GM18873 (cell line): ENCODE measurements around the gene DUSP2.
"Not testable (repeated sequence)": the region's sequence is repeated elsewhere in the genome, so short reads cannot be mapped to it uniquely, and the experiment has no call there.

Experiments
- ATAC-seq: cut with Tn5 transposase; IDR thresholded peaks from one replicate; pipeline ENCODE4 v1.9.1; 2021; ENCODE audit warnings: mild to moderate bottlenecking, moderate library complexity, moderate number of reproducible peaks; ENCODE audit not compliant: unreplicated experiment, low FRiP score

Gene DUSP2

DNA sequence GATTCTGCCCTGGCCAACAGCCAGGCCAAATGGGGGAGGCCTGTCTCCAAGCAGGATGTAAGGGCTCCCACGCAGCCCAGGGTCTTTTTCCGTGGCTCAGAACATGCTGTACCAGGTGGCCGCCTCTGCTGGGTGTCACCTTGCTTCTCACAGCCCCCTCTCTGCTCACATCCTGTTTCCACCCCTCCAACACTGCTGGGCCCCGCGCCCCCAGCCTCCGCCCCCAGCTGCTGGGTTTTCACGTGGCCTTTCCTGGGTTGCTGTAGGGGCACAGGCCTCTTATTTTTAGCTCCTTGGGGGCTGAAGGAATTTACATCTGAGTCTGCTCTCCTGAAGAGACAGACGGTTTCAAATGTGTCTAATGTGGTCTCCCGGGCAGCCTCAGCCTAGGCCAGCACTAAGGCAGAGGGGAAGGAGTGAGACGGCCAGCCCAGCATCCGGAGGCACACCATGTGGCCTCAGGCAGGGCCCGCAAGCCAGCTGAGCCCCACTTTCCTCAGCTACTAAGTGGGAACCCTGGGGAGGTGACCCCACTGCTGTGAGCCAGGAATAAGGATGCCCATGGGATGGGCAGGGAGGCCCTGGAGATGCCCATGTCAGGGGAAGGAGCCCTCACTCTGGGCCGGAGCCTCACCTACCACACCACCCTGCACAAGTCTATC is 18.7 kb upstream of the DUSP2 start:
- peak; percentile 39 for ATAC-seq

DNA sequence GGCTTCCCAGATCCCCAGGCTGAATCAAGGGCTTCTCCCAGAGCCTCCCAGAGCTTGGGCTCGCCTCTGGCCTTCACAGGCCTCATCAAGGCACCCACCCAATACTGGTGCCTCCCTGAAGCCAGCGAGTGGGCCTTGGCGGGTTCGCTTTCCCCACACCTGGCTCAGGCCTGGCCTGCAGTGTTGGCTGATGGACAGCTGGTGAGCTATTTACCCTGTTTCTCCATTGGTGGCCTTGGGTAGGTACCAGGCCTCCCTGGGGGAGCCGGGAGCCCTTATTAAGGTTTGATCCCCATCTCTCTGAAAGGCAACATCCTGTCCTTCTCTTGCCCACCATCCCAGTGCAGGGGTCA is 18.2 kb upstream of the DUSP2 start:
- ATAC-seq: peak; percentile 4

DNA sequence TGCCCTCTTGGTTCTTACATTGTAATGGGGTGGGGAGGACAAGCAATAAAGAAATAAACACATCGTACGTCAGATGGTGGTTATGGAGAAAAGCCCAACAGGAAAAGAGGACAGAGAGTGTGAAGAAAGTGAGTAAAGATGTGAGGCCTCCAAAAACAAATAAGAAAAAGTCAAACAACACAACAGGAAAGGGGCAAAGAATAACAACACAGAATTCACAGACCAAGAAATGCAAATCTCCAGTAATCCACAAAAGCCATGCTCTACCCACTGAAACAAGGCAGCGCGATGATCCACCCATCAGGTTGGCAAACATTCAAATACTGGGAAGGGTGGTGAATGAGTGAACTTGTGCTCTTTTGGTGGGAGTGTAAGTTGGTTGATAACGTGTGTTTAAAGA is 16.7 kb upstream of the DUSP2 start:
- ATAC-seq: no peak

DNA sequence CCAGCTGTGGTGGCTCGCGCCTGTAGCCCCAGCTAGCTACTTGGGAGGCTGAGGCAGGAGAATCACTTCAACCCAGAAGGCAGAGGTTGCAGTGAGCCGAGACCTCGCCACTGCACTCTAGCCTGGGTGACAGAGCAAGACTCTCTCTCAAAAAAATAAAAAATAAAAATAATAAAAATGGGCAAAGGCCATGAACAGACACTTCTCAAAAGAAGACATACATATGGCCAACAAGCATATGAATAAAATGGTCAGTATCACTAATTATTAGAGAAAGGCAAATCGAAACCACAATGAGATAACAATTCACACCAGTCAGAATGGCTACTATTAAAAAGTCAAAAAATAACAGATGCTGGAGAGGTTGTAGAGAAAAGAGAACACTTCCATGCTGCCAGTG is 15.1 kb upstream of the DUSP2 start:
- ATAC-seq: not testable (repeated sequence)

DNA sequence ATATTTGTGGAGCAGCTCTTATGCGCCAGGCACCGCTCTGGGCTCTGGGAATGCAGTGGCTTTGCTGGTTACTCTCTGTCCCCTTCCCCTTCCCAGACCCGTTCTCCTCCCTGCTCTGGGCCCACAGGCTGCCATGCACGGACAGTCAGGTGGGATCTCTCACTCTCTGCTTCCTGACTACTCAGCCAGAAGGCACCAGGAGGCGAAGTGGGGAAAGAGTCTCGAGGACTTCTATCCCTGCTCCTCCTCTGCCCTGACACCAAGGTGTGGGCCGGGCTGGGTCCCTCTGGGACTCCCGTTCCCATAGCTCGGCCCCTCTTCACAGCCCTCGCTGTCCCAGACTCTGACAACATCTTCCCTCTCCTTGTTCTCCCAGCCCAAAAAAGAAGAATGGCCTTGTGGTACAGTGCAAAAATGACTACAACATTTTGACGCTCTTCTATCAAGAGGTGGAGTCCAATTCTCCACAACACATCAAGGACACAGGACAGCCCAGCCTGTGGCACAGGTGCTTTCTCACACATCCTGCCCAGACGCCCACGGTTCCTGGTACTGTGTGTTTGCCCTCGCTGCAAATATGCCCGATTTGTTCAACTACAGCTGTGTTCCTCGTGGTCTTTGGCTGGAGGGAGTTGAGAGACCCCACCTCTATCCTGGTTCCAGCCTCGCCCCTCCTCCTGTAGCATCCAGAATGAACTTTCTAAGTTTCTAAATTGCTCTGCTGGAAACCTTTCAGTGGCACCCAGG is 14.0 kb upstream of the DUSP2 start:
- ATAC-seq: no peak

DNA sequence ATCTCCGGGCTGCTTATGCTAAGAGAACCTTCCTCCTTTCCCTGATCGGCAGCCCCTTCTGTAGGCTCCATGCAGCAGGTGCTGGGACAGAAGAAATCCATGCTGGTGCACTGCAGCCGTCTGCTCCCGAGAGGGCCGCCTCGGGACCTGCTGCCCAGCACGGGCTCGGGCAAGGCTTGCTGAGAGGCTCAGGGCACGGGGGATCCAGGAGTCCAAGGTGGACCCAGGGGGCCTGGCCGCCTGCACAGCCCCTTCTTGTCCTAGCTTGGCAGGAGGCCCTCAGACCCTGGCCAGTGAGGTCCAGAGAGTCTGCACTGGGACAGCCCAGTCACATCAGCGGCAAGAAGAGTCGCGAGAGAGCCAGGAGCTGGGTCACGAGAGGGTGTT is 13.3 kb upstream of the DUSP2 start:
- ATAC-seq: no peak

DNA sequence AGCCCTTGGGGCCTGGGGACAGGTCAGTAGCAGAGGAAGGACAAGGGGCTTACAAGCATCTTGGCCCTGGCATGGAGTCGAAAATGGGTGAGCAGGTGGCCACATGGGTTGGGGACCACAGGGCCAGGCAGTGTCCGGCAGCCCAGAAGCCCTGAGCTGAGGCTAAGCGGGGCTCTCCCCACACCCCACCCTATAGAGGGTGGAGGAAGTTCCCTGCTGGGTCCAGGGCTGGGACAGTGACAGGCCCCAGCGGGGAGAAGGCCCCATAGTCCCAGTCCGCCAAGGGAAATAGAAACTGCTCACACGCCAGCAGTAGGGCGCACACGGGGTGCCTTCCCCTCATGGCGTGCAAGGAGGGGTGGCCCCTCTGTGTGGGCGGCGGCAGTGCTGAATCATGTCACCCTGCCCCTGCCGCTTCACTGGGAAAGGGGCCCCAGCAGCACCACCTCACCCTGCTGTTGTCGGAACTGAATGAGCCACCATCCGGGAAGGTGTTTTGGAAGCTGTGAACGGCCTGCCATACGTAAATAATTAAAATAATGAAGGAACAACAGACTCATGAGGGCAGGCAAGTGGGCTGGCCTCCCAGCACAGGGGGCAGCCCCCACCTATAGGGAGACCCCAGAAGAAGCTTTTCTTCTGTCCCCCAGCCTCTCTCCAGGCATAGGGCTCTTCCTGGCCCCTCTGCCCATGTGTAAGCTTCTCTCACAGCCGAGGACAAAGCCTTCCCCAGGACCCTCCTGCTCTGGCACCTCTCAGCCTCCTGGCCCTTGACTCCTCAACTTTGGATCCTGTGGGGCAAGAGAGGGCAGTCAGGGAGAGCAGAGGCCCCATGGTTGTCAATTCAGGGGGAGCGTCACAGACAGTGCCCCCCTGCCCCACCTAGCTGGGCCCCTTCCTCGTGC is 12.7 kb upstream of the DUSP2 start:
- ATAC-seq: peak; percentile 44

DNA sequence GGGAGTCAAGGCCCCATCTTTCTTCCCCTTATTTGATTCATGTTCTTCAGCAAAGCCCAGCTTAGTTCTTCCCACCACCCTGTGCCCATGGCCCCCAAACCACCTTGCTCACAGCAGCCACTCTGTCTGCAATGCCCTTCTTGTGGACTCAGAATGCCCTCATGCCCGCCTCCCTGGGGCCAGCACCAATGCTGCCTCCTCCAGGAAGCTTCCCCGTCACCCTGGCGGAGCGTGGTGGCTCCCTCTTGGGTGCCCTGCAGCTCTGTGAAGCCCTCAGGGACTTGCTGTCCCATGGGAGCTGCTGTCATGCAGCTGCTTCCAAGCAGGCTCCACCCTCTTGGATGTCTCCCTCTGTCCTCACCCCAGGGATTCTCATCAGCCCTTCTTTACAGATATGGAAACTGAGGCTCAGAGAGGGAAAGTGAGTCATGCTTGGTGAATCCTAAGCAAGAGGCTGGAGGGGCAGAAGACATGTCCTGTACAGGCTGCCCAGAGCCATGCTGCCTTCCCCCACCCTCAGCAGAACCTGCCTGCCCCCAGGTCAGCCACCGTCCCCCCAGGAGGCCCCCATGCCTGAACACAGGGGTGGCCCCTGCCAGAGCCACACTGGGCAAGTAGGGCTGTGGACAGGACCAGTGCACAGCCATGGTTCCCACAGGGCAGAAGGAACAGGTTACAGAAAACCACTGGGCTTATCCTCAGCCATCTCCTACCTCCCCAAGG is 11.8 kb upstream of the DUSP2 start:
- ATAC-seq: peak; percentile 33

DNA sequence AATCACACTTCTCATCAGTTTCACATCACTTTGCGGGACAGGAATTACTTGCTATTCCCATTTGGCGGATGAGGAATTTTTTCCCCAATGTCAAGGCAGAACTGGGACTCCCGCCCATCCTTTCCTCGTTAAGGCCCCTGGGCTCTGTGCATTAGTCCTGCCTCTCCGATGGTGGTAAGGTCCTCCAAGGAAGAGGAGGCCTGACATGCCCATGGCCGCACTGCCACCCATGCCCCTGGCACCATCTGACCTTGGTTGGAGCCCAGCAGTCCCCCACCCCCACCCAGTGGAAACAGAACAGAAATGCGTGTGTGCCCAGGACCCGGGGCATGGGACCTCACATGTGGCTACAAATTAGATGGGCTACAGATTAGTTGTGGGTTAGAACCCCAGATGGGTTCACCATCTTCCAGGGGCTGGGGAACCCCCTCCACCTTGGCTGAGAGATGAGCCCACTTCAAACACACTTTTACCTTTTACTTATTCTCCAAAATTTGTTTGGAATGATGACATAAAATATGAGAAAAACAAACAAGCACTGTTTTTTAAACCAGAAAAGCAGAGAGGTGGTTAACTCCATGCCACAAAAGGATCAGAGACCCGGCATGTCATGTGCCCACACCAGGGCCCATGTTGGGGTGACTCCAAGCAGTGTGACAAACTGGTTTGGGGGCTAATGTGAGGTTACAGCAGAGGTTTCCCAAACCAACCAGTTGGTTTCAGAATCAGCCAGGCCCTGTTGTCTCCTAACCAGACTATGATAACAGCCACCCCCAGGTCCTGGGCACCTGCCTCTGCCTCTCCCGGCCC is 11.0 kb upstream of the DUSP2 start:
- ATAC-seq: no peak

DNA sequence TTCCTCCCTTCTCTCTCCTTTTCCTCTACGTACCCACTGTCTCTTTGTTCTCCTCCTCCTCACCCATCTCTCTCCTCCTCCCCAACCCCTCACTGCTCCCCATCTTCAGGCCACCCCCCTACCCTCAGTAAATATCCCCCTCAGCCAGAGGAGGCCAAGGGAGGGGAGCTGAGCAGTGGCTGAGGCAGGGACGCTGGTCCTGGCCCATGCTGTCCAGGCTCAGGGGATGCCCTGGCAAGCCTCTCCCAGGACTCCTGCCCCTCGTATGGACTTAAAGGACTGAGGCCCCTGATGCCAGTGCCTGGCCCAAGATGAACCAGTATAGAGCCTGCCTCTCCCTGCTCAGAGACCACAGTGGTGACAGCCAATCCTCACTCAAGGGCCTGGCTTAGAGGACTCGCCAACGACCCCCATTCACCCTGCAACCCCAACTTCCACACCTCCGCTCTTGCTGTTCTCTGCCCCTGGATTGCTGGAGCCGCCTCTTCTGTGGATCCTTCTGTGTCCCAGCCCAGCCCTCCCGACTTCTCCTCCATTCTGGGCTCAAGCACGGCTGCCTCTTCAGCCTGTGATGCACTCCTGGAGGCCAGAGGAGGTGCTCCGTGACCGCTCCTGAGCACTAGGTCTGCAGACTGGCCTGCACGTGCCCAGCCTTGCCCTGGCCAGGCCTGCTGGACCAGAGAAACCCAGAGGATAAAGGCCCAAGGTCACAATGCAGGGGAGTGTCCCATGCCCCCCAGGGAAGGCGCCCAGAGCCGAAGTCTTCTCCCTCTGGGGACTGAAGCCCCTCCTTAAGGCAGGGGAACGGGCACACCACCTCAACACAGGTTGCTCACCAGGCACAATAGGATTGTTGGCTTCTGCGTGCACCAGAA is 9.5 kb upstream of the DUSP2 start:
- no peak for ATAC-seq

DNA sequence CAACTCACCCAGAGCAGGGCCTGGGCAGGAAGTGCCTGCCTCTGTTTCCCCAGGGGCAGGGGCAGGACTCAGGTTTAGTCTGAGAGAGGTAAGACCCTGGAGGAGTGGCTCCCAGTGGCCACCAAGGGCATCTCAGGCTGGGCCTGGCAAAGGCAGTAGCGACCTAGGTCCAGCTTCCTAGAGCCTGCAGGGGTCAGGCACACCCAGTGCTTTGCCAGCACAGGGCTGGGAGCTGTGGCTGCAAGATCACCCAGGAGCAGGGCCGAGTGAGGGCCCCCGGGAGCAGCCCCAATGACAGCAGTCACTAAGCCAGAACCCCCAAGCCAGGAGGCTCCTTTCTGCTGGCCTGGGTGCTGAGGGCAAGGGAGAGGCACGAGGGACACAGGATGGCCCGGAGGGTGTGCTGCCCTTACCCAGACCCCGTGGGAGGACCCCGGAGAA is 8.8 kb upstream of the DUSP2 start:
- no peak for ATAC-seq

DNA sequence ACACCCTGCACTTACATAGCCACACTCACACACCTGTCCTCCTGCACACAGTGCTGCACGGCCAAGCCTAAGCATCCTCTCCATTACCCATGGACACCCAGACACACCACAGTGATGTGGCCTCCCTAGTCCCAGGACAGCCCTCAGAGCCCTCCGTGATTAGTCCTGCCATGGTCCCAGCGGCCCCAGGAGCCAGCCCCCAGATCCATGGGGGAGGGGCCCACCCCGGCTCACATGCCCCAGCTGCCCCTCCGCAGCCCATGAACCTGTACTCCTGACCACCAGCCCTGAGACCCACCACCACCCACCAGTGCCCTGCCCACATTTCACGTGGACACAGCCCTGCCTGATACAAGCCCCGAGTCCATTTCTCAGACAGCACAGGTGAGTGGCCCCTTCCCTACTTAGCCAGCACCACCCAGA is 8.1 kb upstream of the DUSP2 start:
- no peak for ATAC-seq

DNA sequence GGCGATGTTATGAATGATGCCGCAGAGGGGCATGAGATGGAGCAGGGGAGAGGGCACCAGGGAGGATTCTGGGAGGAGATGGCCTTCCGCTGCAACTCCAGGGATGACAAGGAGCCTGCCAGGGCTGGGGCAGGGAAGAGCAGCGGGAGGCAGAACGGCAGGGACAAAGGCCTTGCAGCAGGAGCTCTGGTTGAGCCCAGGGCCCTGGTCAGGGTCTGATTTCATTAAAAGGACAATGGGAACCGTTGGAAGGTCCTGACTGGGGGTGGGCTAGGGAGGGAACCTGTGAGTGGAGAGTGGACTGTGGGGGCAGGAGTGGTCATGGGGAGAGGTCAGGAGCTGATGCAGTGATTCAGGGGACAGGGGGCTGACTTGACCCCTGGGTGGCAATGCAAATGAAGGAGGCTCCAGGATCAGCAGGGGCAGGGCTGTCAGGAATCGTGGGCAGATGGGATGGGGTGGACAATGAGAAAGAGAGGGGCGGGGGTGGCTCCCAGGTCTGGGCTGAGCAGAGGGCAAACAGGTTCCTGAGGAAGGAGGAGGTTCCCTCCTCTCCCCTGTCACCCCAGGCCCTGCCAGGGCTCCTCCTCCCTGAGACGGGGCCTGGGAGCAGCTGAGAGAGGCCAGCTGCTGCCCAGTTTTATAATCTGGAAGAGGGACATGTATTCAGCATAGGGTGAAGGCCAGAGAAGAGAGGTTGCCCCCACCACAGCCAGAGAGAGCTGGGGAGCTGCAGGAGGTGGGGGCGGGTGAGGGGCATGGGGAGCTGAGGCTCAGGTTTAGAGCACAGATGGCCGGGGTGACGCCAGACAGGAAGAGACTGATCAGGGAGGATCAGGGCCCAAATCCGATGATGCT is 7.3 kb upstream of the DUSP2 start:
- no peak for ATAC-seq

DNA sequence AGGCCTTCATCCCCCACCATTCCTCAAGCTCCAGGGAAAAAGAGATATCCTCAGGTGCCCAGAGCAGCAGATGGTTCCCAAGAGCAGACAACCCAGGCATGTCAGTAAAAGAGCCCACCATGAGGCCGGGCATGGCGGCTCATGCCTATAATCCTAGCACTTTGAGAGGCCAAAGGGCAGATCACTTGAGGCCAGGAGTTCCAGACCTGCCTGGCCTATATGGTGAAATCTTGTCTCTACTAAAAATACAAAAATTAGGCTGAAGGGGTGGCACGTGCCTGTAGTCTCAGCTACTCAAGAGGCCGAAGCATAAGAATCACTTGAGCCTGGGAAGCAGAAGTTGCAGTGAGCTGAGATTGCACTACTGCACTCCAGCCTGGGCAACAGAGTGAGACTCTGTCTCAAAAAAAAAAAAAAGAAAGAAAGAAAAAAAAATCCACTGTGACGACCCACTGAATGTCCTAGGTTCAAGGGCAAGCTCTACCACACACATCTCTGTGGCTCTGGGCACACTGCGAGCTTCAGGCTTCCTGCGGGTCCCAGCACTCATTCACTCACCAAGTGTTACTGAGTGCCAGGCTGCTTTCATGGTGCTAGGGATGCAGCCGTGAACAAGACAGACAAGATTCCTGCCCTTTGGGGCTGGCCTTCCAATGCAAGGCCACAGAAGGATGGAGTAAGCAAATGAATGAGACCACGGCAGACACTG is 6.5 kb upstream of the DUSP2 start:
- ATAC-seq: no peak

DNA sequence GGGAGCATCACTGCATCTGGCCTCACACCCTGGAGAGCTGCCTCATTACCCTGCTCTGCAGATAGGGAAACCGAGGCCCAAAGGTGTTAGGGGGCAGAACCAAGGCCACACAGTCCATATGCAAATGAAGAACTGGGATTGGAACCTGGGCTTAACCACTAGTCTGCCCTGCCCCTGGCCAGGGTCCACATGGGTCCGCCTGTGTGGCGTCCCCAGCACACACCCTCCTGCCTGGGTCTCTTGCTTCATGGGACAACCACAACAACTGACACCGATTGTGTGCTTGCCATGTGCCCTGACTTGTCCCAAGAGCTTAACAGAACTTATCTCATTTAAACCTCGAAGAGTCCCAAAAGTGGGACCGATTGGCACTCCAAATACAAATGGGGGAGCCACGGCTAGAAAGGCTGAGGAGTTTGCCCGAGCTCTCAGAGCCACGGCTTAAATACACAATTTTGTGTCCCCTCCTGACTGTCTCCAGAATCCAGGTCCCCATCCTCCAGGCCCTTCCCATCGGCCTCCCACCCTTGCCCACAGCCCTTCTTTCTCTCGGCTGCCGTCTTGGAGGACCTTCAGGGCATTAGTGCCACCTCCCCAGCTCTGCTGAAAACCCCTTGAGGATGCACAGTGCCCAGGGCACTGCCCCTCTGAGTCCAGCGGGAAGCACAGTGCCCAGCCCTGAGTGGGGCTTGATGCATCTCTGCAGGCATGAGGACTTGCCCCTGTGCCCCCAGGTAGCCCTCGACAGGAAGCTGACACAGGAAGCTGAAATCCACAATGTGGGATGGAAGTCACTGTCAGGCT is 5.8 kb upstream of the DUSP2 start:
- no peak for ATAC-seq

DNA sequence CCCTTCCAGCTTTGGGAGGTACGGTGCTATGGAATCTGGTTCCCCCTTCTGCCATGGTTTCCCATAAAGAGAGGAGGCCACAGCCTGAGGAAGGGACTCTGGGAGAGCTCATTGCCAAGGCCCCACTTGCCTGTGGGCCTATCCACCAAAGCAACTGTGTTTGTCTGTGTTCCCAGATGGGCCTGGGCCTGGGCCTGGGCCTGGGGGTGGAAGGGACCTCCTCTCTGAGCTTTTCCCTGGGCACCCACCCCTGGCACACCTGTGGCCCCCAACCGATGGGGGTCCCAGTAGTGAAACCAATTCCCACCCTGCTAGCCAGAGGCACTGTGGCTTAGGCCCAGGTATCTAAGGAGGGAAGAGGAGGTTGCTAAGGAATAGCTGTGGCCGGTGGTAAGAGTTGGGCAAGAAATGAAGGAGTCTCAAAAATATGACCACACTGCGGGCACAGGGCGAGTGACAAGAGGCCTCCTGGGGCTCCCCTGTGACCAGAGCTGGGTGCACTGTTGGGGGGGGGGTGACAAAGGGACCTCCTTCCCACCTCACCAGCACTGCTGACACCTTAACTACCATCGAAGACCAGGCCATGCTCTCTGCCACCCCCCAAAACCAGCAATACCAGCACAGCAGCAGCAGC is 4.9 kb upstream of the DUSP2 start:
- ATAC-seq: no peak
